Breast epithelium (tissue), 3 donors: Measurements from ENCODE around the gene DYNLT1.

ENCODE experiments used
- CTCF ChIP-seq, 3 donors: fragments of 450-650 bp; IDR thresholded peaks; one replicate each; pipeline ENCODE4 v1.5.1; 2016 to 2017; ENCODE audit warnings: antibody characterized with exemption in 3 of 3, mild to moderate bottlenecking in 3 of 3, moderate library complexity in 3 of 3
- POLR2A ChIP-seq: fragments of 450-650 bp; IDR thresholded peaks from one replicate; pipeline ENCODE4 v1.6.1; 2016; ENCODE audit warnings: antibody characterized with exemption, mild to moderate bottlenecking, moderate library complexity

GRCh38 chr6:158593670-158594069 lies 50.9 kb downstream of the DYNLT1 start:
- TF ChIP-seq CTCF (IDR thresholded peaks at IDR 0.05), result no peak
- TF ChIP-seq POLR2A, result no peak
